NT2/D1 (cell line): Measurements from ENCODE around the gene CSNK1D.

Experiments used
- YY1 ChIP-seq: IDR thresholded peaks from 2 replicates; pipeline ENCODE4 v1.6.1; 2011; ENCODE audit not compliant: insufficient read length, insufficient read depth
- ZNF274 ChIP-seq: IDR thresholded peaks from 2 replicates; pipeline ENCODE4 v1.6.1; 2011; ENCODE audit warnings: mild to moderate bottlenecking, low read depth, low read length

GRCh38 chr17:82232322-82232820, 41.1 kb downstream of the CSNK1D start:
- TF ChIP-seq YY1 (no peak), ZNF274 (no peak)
